Natural killer cell (primary cell): ENCODE results near the gene PWWP2B. TPM values are rescaled to one million over a fixed set of nuclear protein-coding genes. Genes with fewer than 3 reads are reported as not detected.

ENCODE experiments used
- ATAC-seq, 3 donors: fragments of 150-1000 bp in 2 of 3; fragments of 200-7000 bp in 1 of 3; cut with Tn5 transposase; 1 replicate in 1 of 3; 2 replicates in 2 of 3; pipeline ENCODE4 v1.10.0; 2021; ENCODE audit warnings: mild to moderate bottlenecking in 2 of 3, moderate library complexity in 2 of 3
- DNase-seq, 2 donors: peaks; one replicate each; pipeline versions ENCODE4 v3.0.0 to v3.0.0-alpha.2; 2013 to 2021; ENCODE audit warnings: mixed read lengths in 1 of 2
- H3K27ac ChIP-seq: one replicate; pipeline ENCODE4 v1.5.1; 2013; ENCODE audit warnings: mild to moderate bottlenecking, low read length
- H3K27me3 ChIP-seq: one replicate; pipeline ENCODE4 v1.6.1; 2013; ENCODE audit warnings: low read length; ENCODE audit not compliant: control insufficient read depth, insufficient read depth
- H3K36me3 ChIP-seq: one replicate; pipeline ENCODE4 v1.6.1; 2013; ENCODE audit warnings: low read length; ENCODE audit not compliant: control insufficient read depth, insufficient read depth
- H3K4me1 ChIP-seq: one replicate; pipeline ENCODE4 v1.6.1; 2013; ENCODE audit warnings: low read length; ENCODE audit not compliant: control insufficient read depth, insufficient read depth
- H3K4me3 ChIP-seq: one replicate; pipeline ENCODE4 v1.5.1; 2013; ENCODE audit warnings: low read length
- H3K9me3 ChIP-seq: one replicate; pipeline ENCODE4 v1.6.1; 2013; ENCODE audit warnings: low read length; ENCODE audit not compliant: control insufficient read depth, insufficient read depth
- H3K27ac Mint-ChIP-seq, 2 donors: one replicate each; pipeline ENCODE4 v1.8.0; 2022; ENCODE audit warnings: mild to moderate bottlenecking in 2 of 2, mixed read lengths in 2 of 2, moderate library complexity in 1 of 2
- H3K27me3 Mint-ChIP-seq, 2 donors: one replicate each; pipeline ENCODE4 v1.8.0; 2022; ENCODE audit warnings: low read depth in 2 of 2, mixed read lengths in 2 of 2
- H3K36me3 Mint-ChIP-seq: one replicate; pipeline ENCODE4 v1.8.0; 2022; ENCODE audit warnings: mixed read lengths
- H3K4me1 Mint-ChIP-seq, 2 donors: one replicate each; pipeline ENCODE4 v1.8.0; 2022; ENCODE audit warnings: mixed read lengths in 2 of 2
- H3K4me3 Mint-ChIP-seq: one replicate; pipeline ENCODE4 v1.8.0; 2022; ENCODE audit warnings: mild to moderate bottlenecking, moderate library complexity, mixed read lengths
- H3K9me3 Mint-ChIP-seq, 2 donors: one replicate each; pipeline ENCODE4 v1.8.0; 2022; ENCODE audit warnings: mixed read lengths in 2 of 2
- CTCF ChIP-seq: fragments of 200-600 bp; IDR thresholded peaks from one replicate; pipeline ENCODE4 v1.8.0; 2022; ENCODE audit warnings: antibody characterized with exemption
- WGBS: methylation state at CpG from one replicate; pipeline ENCODE4 v1.1.7; 2013; ENCODE audit warnings: missing lambda C conversion rate; ENCODE audit not compliant: insufficient coverage; 5-methylcytosine and 5-hydroxymethylcytosine counted together
- intact Hi-C: fragments of 100-400 bp; cut with micrococcal nuclease; formaldehyde crosslinking; loops from one replicate; pipeline ENCODE4 v1.14.2; 2022
- total RNA-seq, 4 donors: library from RNA; stranded (reverse); fragments of 120-200 nt in 1 of 4; gene quantifications; one replicate each; pipeline versions ENCODE4 v1.2.3 to v1.2.4, GENCODE V29; 2013 to 2022

The PWWP2B gene
- total RNA-seq, 3 donors from 2014 or later (not counting 1 experiment from before 2014, with no cell fraction given) = 23.7 to 29.5 (median 24.4) TPM

DNA sequence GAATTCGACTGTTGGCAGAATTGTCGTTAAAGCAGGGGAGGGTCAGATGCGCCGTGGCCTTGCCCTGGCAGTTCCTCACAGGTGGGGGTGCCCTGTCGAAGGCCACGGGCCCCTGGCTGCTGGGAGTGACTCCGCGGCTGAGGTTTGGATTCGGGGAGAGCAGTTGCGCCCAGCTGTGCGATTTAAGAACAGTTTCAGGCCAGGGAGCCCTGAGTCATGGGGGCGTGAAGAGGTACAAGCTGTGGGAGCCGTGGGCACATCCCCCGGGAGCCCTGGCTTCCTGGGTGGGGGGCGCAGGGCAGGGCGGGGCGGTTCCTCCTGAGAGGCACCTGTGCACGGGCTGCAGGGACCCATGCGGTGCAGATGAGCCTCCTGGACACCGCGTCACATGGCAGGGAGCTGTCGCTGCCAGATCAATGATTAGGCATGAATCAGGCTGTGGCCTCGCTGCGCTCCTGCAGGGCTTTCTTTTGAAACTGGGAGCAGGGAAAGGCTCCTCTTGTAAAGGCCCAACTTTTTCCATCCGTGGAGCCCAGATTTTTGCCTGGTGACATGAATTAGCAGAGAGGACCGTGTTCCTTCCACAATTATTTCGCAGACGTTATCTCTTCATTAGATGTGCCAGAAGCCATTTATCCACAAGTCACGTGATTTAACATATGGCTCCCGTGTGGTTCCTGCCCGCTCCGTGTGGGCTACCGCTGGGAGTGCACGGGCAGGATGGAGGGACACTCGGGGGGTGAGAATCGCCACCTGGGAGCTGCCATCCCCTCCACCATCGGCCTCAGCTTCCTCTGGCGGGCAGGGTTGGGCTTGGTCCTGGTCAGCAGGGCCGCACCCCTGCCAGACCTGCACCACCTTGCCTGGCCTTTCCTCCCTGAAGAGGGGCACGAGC is 918 bp downstream of the PWWP2B start:
- no peaks in the 10 kb centered on the region for H3K36me3 Mint-ChIP-seq
- peak overlapping the region; percentile 80 to 88 for H3K27ac Mint-ChIP-seq
- DNase-seq = peak; percentile 40 to 57
- H3K27ac ChIP-seq = peak overlapping the region; percentile 72
- intact Hi-C loops = loop anchor here (2.0 to 10.0 kb wide), 3 partner anchors 23 to 177 kb away; partner anchors contain the start of gene INPP5A
- H3K27me3 Mint-ChIP-seq = no peaks in the 10 kb centered on the region
- H3K4me3 ChIP-seq = peak overlapping the region; percentile 60
- H3K36me3 ChIP-seq = no peaks in the 10 kb centered on the region
- no peaks in the 10 kb centered on the region for H3K9me3 Mint-ChIP-seq
- H3K4me1 Mint-ChIP-seq = peaks cover 5 to 40% of the 10 kb centered on the region in 2 donors
- H3K9me3 ChIP-seq = no peaks in the 10 kb centered on the region
- TF ChIP-seq CTCF = no peak
- peak in 1 of 3 donors; percentile 22 for ATAC-seq
- no peaks in the 10 kb centered on the region for H3K27me3 ChIP-seq
- H3K4me3 Mint-ChIP-seq = peak overlapping the region; percentile 95
- WGBS = 17% methylated on average over 40 of the region's 40 CpGs
- H3K4me1 ChIP-seq = peaks cover 63% of the 10 kb centered on the region

GRCh38 chr10:132398566-132398991 is 1.6 kb downstream of the PWWP2B start:
- Histone ChIP-seq H3K36me3 (no peaks in the 10 kb centered on the region), H3K4me1 (peaks cover 62% of the 10 kb centered on the region), H3K27me3 (no peaks in the 10 kb centered on the region), H3K9me3 (no peaks in the 10 kb centered on the region), H3K27ac (no peak overlapping the region), H3K4me3 (no peak overlapping the region)
- Mint-ChIP-seq H3K36me3 (no peaks in the 10 kb centered on the region), H3K9me3 (no peaks in the 10 kb centered on the region), H3K27me3 (no peaks in the 10 kb centered on the region), H3K4me1 (peaks cover 5 to 35% of the 10 kb centered on the region in 2 donors), H3K27ac (peak overlapping the region; percentile 80 to 88), H3K4me3 (peak overlapping the region; percentile 95)
- intact Hi-C loops = loop anchor here (5.0 to 10.0 kb wide), 2 partner anchors 139 to 176 kb away; partner anchors contain the start of gene INPP5A
- WGBS = 75% methylated on average over 13 of the region's 13 CpGs
- ATAC-seq (no peak), DNase-seq (no peak)
- no peak for TF ChIP-seq CTCF

DNA sequence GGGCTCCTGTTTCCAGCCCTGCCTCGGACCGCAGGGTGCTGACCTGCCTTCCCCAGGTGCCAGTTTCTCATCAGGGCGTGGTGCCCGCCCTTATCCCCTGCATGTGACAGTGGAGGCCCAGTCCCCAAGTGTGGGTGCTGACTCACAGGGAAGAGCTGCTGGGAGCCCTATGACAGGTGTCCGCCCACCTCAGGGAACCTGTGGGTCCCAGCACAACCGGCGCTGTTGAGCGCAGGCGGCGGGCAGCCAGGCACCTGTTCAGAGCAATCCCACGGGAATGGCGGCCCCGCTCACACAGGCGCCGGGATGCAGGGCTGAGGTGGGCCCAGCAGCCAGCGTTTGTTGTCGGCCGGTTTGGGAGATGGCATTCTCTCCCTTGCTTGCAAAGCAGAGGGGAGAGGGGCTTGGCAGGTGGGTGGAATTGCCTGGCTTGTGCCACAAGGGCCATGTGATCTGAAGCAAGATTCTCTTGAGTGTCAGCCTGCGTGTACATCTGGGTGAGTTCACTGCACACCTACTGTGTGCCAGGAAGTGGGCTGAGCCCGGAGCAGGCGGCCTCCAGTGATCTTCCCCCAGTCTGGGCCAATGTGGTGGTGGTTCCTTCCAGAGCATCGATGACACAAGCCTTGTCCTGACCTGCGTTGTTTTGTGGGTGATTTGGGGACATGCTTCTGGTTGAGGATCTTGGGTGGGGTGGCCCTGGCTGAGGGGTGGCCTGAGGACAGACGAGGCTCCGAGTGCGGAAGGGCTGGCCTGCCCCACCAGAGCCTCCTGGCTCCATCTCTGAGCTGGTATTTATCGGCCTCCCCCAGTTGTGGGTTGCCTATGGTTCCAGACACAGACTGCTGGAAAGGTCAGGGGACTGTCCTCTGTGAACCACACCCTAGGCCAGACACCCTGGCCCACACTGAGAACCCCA is 2.4 kb downstream of the PWWP2B start:
- Histone ChIP-seq H3K9me3 (no peaks in the 10 kb centered on the region), H3K27me3 (no peaks in the 10 kb centered on the region), H3K4me1 (peaks cover 59% of the 10 kb centered on the region), H3K27ac (no peak overlapping the region), H3K36me3 (no peaks in the 10 kb centered on the region), H3K4me3 (no peak overlapping the region)
- Mint-ChIP-seq H3K4me3 (peak overlapping the region; percentile 31), H3K4me1 (peaks cover 5 to 30% of the 10 kb centered on the region in 2 donors), H3K27ac (peak overlapping the region; percentile 23 to 88), H3K27me3 (no peaks in the 10 kb centered on the region), H3K9me3 (no peaks in the 10 kb centered on the region), H3K36me3 (no peaks in the 10 kb centered on the region)
- intact Hi-C loops = loop anchor here (5.0 to 10.0 kb wide), 2 partner anchors 138 to 175 kb away; partner anchors contain the start of gene INPP5A
- ATAC-seq = no peak
- WGBS = 87% methylated on average over 27 of the region's 27 CpGs
- TF ChIP-seq CTCF = no peak
- DNase-seq = no peak
